Astrocyte of the spinal cord (primary cell): Measurements from ENCODE around the gene ASTN2.

ENCODE experiments used
- DNase-seq: peaks from one replicate; pipeline ENCODE4 v3.0.0; 2011; ENCODE audit warnings: low read depth, low spot score
- H3K4me3 ChIP-seq: 2 replicates; pipeline ENCODE4 v1.5.1; 2011; ENCODE audit warnings: low read depth, mild to moderate bottlenecking, low read length, moderate library complexity
- in situ Hi-C: cut with HindIII; loops from 2 replicates; pipeline ENCODE4 v1.10.0; 2017; ENCODE audit warnings: low sequenced_read_pairs
- TF ChIP-seq, protein P1 (sequence below): IDR thresholded peaks from 2 replicates; pipeline ENCODE4 v1.5.1; 2012; ENCODE audit warnings: low read depth, mild to moderate bottlenecking, low read length, inconsistent platforms

ASTN2 gene

DNA sequence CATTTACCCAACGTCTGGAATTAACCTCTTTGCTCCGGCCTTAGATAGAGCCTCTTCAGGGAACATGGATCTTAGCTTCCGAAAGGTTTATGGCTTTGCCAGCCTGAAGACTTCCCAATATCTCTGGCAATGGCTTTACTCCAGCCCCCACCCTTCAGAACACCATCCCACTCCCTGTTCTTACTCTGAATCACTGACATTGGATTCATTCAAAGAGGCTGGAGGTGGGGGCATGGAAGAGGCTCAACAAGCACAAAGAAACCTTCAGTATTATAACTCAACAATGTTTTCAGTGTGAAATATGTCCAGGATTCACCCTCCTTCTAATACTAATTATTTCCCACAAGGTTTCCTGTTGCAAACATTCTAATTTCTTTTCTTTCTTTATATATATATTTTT is 91.5 kb downstream of the ASTN2 start:
- in situ Hi-C loops, result no loop called here
- DNase-seq, result no peak
- TF ChIP-seq, protein P1, sequence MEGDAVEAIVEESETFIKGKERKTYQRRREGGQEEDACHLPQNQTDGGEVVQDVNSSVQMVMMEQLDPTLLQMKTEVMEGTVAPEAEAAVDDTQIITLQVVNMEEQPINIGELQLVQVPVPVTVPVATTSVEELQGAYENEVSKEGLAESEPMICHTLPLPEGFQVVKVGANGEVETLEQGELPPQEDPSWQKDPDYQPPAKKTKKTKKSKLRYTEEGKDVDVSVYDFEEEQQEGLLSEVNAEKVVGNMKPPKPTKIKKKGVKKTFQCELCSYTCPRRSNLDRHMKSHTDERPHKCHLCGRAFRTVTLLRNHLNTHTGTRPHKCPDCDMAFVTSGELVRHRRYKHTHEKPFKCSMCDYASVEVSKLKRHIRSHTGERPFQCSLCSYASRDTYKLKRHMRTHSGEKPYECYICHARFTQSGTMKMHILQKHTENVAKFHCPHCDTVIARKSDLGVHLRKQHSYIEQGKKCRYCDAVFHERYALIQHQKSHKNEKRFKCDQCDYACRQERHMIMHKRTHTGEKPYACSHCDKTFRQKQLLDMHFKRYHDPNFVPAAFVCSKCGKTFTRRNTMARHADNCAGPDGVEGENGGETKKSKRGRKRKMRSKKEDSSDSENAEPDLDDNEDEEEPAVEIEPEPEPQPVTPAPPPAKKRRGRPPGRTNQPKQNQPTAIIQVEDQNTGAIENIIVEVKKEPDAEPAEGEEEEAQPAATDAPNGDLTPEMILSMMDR, result no peak
- no peak overlapping the region for H3K4me3 ChIP-seq

DNA sequence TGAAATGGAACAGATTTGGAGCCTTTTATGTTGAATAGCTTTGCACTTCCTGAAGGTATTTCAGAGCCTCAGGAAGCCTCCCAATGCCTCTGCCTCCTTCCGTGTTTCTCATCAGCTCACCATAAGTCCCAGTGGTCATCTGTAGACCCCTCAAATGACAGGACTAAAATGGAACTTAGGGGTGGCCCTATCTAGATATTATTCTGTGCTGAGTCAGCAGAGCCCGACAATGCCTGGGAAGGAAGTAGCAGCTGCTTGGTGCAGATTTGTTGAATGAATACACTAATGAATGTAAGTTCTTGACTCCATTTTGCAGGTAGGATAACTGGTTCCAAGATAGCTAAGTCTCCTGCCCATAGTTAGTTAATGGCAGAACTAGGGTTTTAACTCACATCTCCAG is 97.7 kb downstream of the ASTN2 start:
- DNase-seq, result no peak
- in situ Hi-C loops, result no loop called here
- H3K4me3 ChIP-seq, result no peak overlapping the region
- TF ChIP-seq, protein P1, result no peak

DNA sequence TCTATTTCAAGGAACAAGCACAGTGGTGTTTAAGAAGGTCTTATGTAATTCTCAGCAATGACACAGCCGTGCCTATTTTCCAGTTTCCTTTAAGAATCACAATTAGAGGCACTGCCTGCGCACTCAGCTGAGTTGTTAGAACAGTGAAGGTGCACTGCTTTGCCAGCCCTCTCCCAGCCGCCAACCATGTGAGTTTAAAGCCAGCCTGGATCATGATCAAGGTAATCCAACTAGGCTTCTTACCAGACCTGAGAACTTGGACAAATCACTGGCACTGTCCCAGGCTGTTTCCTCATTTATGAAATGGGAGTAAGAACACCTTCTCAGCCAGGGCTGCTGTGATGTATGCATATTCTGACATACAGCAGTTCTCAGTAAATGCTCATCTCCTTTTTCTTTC is 99.6 kb downstream of the ASTN2 start:
- TF ChIP-seq, protein P1, result no peak
- DNase-seq, result no peak
- no peak overlapping the region for H3K4me3 ChIP-seq
- in situ Hi-C loops, result no loop called here

DNA sequence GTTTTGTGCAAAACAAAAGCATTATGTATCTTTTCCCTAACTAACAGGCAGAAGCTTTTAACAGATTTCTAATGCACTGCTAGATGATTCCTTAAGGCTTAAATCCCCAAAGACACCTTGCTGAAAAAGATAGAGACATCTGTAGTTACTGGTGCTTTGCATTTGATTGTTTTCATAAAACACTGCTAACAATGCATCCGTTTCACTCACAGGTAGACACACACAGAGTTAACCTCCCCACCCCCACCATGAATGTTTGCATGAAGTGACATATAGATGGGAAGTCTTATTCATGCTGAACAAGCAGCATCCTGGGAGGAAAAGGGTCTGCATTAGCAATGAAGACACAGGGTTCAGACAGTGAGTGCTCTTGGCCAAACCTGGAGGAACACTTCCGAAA is 100.9 kb downstream of the ASTN2 start:
- no peak for DNase-seq
- in situ Hi-C loops, result no loop called here
- TF ChIP-seq, protein P1, result no peak
- H3K4me3 ChIP-seq, result no peak overlapping the region

DNA sequence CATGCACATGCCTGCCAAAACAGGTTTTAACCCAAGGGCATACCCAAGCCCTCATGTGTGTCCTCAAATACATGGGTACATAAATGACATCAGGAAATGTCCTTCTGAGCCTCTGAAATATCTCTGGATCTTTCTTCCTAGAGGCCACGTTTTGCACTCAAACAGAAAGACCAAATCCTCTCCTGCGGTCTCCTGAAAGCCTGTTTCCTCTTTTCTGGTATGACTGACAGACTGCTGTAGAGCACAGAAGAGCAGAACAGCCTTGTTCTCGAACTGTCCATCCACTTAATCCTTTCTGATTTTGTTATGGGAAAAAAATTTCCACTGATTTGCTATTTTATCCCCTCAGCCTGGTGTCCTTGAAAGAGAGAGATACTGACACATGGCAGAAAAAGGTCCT is 107.2 kb downstream of the ASTN2 start:
- no peak for DNase-seq
- no peak overlapping the region for H3K4me3 ChIP-seq
- in situ Hi-C loops, result no loop called here
- TF ChIP-seq, protein P1, result no peak

DNA sequence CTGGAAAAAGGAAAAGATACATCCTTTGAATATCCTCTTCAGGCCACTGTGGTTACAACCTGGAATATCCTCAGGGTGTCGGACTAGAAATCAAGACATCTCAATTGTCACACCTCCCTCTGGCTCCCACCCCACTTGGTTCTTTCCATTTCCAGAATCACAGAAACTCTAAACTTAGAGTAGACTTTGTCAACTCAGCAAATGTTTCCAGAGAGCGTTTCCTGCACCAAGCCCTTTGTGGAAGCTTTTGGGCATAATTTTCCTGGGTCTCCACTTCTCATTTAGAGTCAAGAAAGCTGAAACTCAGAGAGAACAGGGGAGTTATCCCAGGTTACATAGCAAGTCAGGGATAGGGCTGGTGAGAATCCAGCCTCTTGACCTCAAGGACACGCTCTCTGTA is 108.8 kb downstream of the ASTN2 start:
- DNase-seq, result no peak
- no peak overlapping the region for H3K4me3 ChIP-seq
- in situ Hi-C loops, result no loop called here
- TF ChIP-seq, protein P1, result no peak

DNA sequence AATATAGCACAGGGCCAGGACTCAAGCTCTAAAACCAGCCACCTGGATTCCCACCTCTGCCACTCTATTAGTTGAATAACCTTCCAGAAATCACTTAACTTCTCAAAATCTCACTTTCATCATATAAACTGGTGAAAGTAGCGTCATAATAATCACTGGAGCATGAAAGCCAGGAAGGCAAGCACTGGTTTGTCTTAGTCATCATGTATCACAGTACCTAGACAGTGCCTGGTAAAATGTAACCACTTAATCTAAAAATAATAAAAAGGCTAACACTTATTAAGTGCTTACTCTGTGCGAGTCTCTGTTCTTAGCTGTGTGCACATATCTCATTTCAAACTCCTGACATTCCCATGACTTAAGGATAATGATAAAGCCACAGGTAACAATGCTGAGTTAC is 109.4 kb downstream of the ASTN2 start:
- in situ Hi-C loops, result no loop called here
- no peak for DNase-seq
- TF ChIP-seq, protein P1, result no peak
- H3K4me3 ChIP-seq, result no peak overlapping the region
